Measurements from ENCODE around the gene TP53TG3F.
"Not testable (repeated sequence)": the region's sequence is repeated elsewhere in the genome, so short reads cannot be mapped to it uniquely, and the experiment has no call there.

DNA sequence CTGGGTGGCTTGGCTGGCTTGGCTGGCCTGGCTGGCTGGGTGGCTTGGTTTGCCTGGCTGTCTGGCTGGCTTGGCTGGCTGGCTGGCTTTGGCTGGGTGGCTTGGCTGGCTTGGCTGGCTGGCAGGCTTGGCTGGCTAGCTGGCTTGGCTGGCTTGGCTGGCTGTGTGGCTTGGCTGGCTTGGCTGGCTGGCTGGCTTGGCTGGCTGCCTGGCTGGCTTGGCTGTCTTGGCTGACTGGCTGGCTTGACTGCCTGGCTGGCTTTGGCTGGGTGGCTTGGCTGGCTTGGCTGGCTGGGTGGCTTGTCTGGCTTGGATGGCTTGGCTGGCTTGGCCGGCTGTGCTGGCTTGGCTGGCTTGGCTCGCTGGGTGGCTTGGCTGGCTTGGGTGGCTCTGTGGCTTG, 32.2 kb downstream of the TP53TG3F start:
- TF ChIP-seq ZNF532 (CRISPR knock-in tag; IDR thresholded peaks at IDR 0.05; ENCODE audit: borderline replicate concordance); E2F1 (CRISPR knock-in tag; IDR thresholded peaks at IDR 0.05); CTCF (IDR thresholded peaks at IDR 0.05); SP1 (CRISPR knock-in tag; conservative IDR thresholded peaks at IDR 0.05); KAT7 (CRISPR knock-in tag; IDR thresholded peaks at IDR 0.05; ENCODE audit: borderline replicate concordance); ZNF263 (CRISPR knock-in tag; IDR thresholded peaks at IDR 0.05; ENCODE audit: low read depth); ZNF121 (CRISPR knock-in tag; IDR thresholded peaks at IDR 0.05); ZNF317 (CRISPR knock-in tag; IDR thresholded peaks at IDR 0.05; ENCODE audit: borderline replicate concordance, low read depth); ZBTB21 (CRISPR knock-in tag; IDR thresholded peaks at IDR 0.05; ENCODE audit: borderline replicate concordance); CREM (CRISPR knock-in tag; IDR thresholded peaks at IDR 0.05); TCF7 (CRISPR knock-in tag; IDR thresholded peaks at IDR 0.05; ENCODE audit: low read depth); ESRRA (CRISPR knock-in tag; IDR thresholded peaks at IDR 0.05; ENCODE audit: borderline replicate concordance): not testable (repeated sequence)
- TF ChIP-seq, protein P1, sequence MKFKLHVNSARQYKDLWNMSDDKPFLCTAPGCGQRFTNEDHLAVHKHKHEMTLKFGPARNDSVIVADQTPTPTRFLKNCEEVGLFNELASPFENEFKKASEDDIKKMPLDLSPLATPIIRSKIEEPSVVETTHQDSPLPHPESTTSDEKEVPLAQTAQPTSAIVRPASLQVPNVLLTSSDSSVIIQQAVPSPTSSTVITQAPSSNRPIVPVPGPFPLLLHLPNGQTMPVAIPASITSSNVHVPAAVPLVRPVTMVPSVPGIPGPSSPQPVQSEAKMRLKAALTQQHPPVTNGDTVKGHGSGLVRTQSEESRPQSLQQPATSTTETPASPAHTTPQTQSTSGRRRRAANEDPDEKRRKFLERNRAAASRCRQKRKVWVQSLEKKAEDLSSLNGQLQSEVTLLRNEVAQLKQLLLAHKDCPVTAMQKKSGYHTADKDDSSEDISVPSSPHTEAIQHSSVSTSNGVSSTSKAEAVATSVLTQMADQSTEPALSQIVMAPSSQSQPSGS (CRISPR knock-in tag; IDR thresholded peaks at IDR 0.05; ENCODE audit: borderline replicate concordance, low read depth), result not testable (repeated sequence)

All from WTC11 (cell line).